CD14-positive monocyte (primary cell): ENCODE data around the gene ATG13. TPM values are rescaled to one million over a fixed set of nuclear protein-coding genes. Genes with fewer than 3 reads are reported as not detected.

Experiments
- DNase-seq, 3 donors: peaks; one replicate each; pipeline ENCODE4 v3.0.0-alpha.2; 2011 to 2022
- H2AFZ ChIP-seq: 2 replicates; pipeline ENCODE4 v1.6.0; 2012; ENCODE audit warnings: mild to moderate bottlenecking, low read depth, low read length, inconsistent platforms; ENCODE audit not compliant: insufficient read depth, poor library complexity, severe bottlenecking
- H3K27ac ChIP-seq, 2 donors: 1 replicate in 1 of 2; 2 replicates in 1 of 2; pipeline ENCODE4 v1.5.1; 2012 to 2013; ENCODE audit warnings: low read length in 2 of 2, control low read depth in 1 of 2, inconsistent platforms in 1 of 2, low read depth in 1 of 2, mild to moderate bottlenecking in 1 of 2
- H3K27me3 ChIP-seq, 2 donors: one replicate each; pipeline versions ENCODE4 v1.6.0 to v1.6.1; 2011 to 2013; ENCODE audit warnings: low read length in 2 of 2; ENCODE audit not compliant: control insufficient read depth in 2 of 2, insufficient read depth in 2 of 2
- H3K36me3 ChIP-seq, 2 donors: replicated peaks in 1 of 2; 1 replicate in 1 of 2; 2 replicates in 1 of 2; pipeline versions ENCODE4 v1.5.1 to v1.6.1; 2012 to 2013; ENCODE audit warnings: low read length in 2 of 2, control low read depth in 1 of 2, inconsistent platforms in 1 of 2, mild to moderate bottlenecking in 1 of 2; ENCODE audit not compliant: insufficient read depth in 2 of 2, control insufficient read depth in 1 of 2
- H3K4me1 ChIP-seq, 2 donors: 1 replicate in 1 of 2; 2 replicates in 1 of 2; pipeline versions ENCODE4 v1.5.1 to v1.6.1; 2012 to 2013; ENCODE audit warnings: low read length in 2 of 2, control low read depth in 1 of 2, inconsistent platforms in 1 of 2, mild to moderate bottlenecking in 1 of 2, moderate library complexity in 1 of 2; ENCODE audit not compliant: insufficient read depth in 2 of 2, control insufficient read depth in 1 of 2
- H3K4me2 ChIP-seq: replicated peaks from 2 replicates; pipeline ENCODE3; 2012; ENCODE audit warnings: low read length, moderate library complexity, mild to moderate bottlenecking; ENCODE audit not compliant: poor library complexity, severe bottlenecking; ENCODE audit errors: extremely low read depth
- H3K4me3 ChIP-seq, 3 experiments: fragments of 200-600 bp in 1 of 3; sonication (generic) in 1 of 3; replicated peaks in 1 of 3; 1 replicate in 2 of 3; 2 replicates in 1 of 3; pipeline ENCODE4 v1.5.1; 2011 to 2013; ENCODE audit warnings: low read length in 3 of 3, mild to moderate bottlenecking in 3 of 3, control low read depth in 2 of 3, low read depth in 2 of 3, inconsistent platforms in 1 of 3, moderate library complexity in 1 of 3
- H3K79me2 ChIP-seq: 2 replicates; pipeline ENCODE4 v1.6.0; 2012; ENCODE audit warnings: mild to moderate bottlenecking, control low read depth, inconsistent platforms, low read length, moderate library complexity; ENCODE audit not compliant: insufficient read depth
- H3K9ac ChIP-seq: 2 replicates; pipeline ENCODE4 v1.6.0; 2017; ENCODE audit warnings: low read length, mild to moderate bottlenecking; ENCODE audit not compliant: insufficient read depth, poor library complexity, severe bottlenecking
- H3K9me3 ChIP-seq, 2 donors: replicated peaks in 1 of 2; 1 replicate in 1 of 2; 2 replicates in 1 of 2; pipeline versions ENCODE4 v1.5.1 to v1.6.1; 2012 to 2013; ENCODE audit warnings: low read length in 2 of 2, control low read depth in 1 of 2; ENCODE audit not compliant: control insufficient read depth in 1 of 2, insufficient read depth in 1 of 2
- H4K20me1 ChIP-seq: 2 replicates; pipeline ENCODE4 v1.6.0; 2012; ENCODE audit warnings: mild to moderate bottlenecking, low read length, control low read depth, moderate library complexity; ENCODE audit not compliant: insufficient read depth
- H3K27ac Mint-ChIP-seq, 7 donors: one replicate each; pipeline ENCODE4 v1.8.0; 2020; ENCODE audit warnings: mild to moderate bottlenecking in 7 of 7, mixed read lengths in 7 of 7, moderate library complexity in 6 of 7, inconsistent platforms in 2 of 7
- H3K27me3 Mint-ChIP-seq, 3 donors: one replicate each; pipeline ENCODE4 v1.8.0; 2021 to 2022; ENCODE audit warnings: low read depth in 3 of 3, mild to moderate bottlenecking in 3 of 3, mixed read lengths in 3 of 3, moderate library complexity in 3 of 3, inconsistent platforms in 1 of 3
- H3K36me3 Mint-ChIP-seq, 2 donors: one replicate each; pipeline ENCODE4 v1.8.0; 2020; ENCODE audit warnings: mixed read lengths in 2 of 2, inconsistent platforms in 1 of 2, mild to moderate bottlenecking in 1 of 2
- H3K4me1 Mint-ChIP-seq: one replicate; pipeline ENCODE4 v1.8.0; 2020; ENCODE audit warnings: mild to moderate bottlenecking, mixed read lengths
- H3K4me3 Mint-ChIP-seq, 2 donors: one replicate each; pipeline ENCODE4 v1.8.0; 2020; ENCODE audit warnings: mild to moderate bottlenecking in 2 of 2, mixed read lengths in 2 of 2, moderate library complexity in 1 of 2
- H3K9me3 Mint-ChIP-seq, 7 donors: one replicate each; pipeline ENCODE4 v1.8.0; 2020 to 2022; ENCODE audit warnings: mixed read lengths in 7 of 7, mild to moderate bottlenecking in 6 of 7, moderate library complexity in 6 of 7, inconsistent platforms in 2 of 7
- CTCF ChIP-seq: fragments of 200-600 bp; IDR thresholded peaks from one replicate; pipeline ENCODE4 v1.8.0; 2022; ENCODE audit warnings: antibody characterized with exemption, mild to moderate bottlenecking
- WGBS: methylation state at CpG from one replicate; pipeline ENCODE4 v1.1.5; 2013; ENCODE audit warnings: missing lambda C conversion rate; ENCODE audit not compliant: insufficient coverage; 5-methylcytosine and 5-hydroxymethylcytosine counted together
- intact Hi-C, 2 donors: fragments of 100-400 bp; cut with micrococcal nuclease; formaldehyde crosslinking; loops; one replicate each; pipeline versions ENCODE4 v1.15.0 to v1.15.1; 2023
- polyA plus RNA-seq, 3 donors: library from polyadenylated mRNA; depleted of rRNA in 1 of 3; unstranded in 2 of 3; stranded (reverse) in 1 of 3; fragments of 300-500 nt in 2 of 3; fragments of >200 nt in 1 of 3; fragmentation: Illumina TruSeq in 2 of 3; gene quantifications; 1 replicate in 2 of 3; 2 replicates in 1 of 3; pipeline ENCODE4 v1.2.3, GENCODE V29; 2012 to 2021

Gene ATG13
- polyA plus RNA-seq, 3 donors = 33.7 to 55.5 (median 51.2) TPM

GRCh38 chr11:46599340-46600193 lies 17.8 kb upstream of the ATG13 start:
- H3K9me3 ChIP-seq = no peaks in the 10 kb centered on the region
- no peak overlapping the region for H2AFZ ChIP-seq
- H3K27me3 ChIP-seq = no peaks in the 10 kb centered on the region
- H3K79me2 ChIP-seq = no peaks in the 10 kb centered on the region
- no peak overlapping the region for H3K27ac ChIP-seq
- no peak overlapping the region for H3K9ac ChIP-seq
- H3K36me3 Mint-ChIP-seq = peaks cover 12 to 17% of the 10 kb centered on the region in 2 donors
- peaks cover 0 to 3% (median 0%) of the 10 kb centered on the region in 3 donors for H3K27me3 Mint-ChIP-seq
- no peak overlapping the region for H3K4me3 ChIP-seq
- H3K4me3 Mint-ChIP-seq = no peak overlapping the region
- intact Hi-C loops = no loop called here
- H3K4me1 ChIP-seq = peaks cover under 1% of the 10 kb centered on the region in 2 donors
- peaks cover 0 to 2% (median 0%) of the 10 kb centered on the region in 7 donors for H3K9me3 Mint-ChIP-seq
- WGBS = 94% methylated on average over 3 of the region's 8 CpGs
- TF ChIP-seq CTCF = no peak
- peaks cover under 1% of the 10 kb centered on the region for H3K4me1 Mint-ChIP-seq
- no peak for DNase-seq
- H3K4me2 ChIP-seq = no peak overlapping the region
- peaks cover 7 to 16% of the 10 kb centered on the region in 2 donors for H3K36me3 ChIP-seq
- no peak overlapping the region for H3K27ac Mint-ChIP-seq
- no peaks in the 10 kb centered on the region for H4K20me1 ChIP-seq

- peaks cover 12 to 17% of the 10 kb centered on the region in 2 donors for H3K36me3 Mint-ChIP-seq
- WGBS = 100% methylated on average over 1 of the region's 3 CpGs
- H3K9ac ChIP-seq = no peak overlapping the region
Measured at GRCh38 chr11:46600194-46600960, 17.0 kb upstream of the ATG13 start.

More at GRCh38 chr11:46600194-46600960, 17.0 kb upstream of the ATG13 start:
- Histone ChIP-seq H3K4me2 (no peak overlapping the region), H3K27ac (no peak overlapping the region), H3K79me2 (no peaks in the 10 kb centered on the region), H3K36me3 (peaks cover 7 to 16% of the 10 kb centered on the region in 2 donors), H3K4me1 (no peaks in the 10 kb centered on the region), H4K20me1 (no peaks in the 10 kb centered on the region), H2AFZ (no peak overlapping the region), H3K9me3 (no peaks in the 10 kb centered on the region), H3K27me3 (no peaks in the 10 kb centered on the region), H3K4me3 (no peak overlapping the region)
- Mint-ChIP-seq H3K27me3 (peaks cover 0 to 3% (median 0%) of the 10 kb centered on the region in 3 donors), H3K4me1 (no peaks in the 10 kb centered on the region), H3K27ac (no peak overlapping the region), H3K9me3 (peaks cover 0 to 2% (median 0%) of the 10 kb centered on the region in 7 donors), H3K4me3 (no peak overlapping the region)
- no peak for TF ChIP-seq CTCF
- intact Hi-C loops = no loop called here
- no peak for DNase-seq
